Keratinocyte (primary cell): Measurements from ENCODE around the gene ALX4. TPM values are rescaled to one million over a fixed set of nuclear protein-coding genes. Genes with fewer than 3 reads are reported as not detected.

ENCODE experiments used
- DNase-seq: peaks from one replicate; pipeline ENCODE4 v3.0.0-alpha.2; 2011; ENCODE audit warnings: low read depth, missing footprints, low spot score
- FAIRE-seq: peaks from 2 replicates; lab custom pipeline; 2011; peaks lifted over from hg19 to GRCh38; lab: Jason Lieb, UNC
- H2AFZ ChIP-seq: 2 replicates; pipeline ENCODE4 v1.6.0; 2012; ENCODE audit warnings: low read length, control low read depth, inconsistent platforms; ENCODE audit not compliant: control insufficient read depth
- H3K27ac ChIP-seq: 2 replicates; pipeline ENCODE4 v1.5.1; 2011; ENCODE audit warnings: low read length; ENCODE audit not compliant: control insufficient read depth, insufficient read depth
- H3K27me3 ChIP-seq: 3 replicates; pipeline ENCODE4 v1.6.0; 2011; ENCODE audit warnings: low read length; ENCODE audit not compliant: control insufficient read depth, insufficient read depth; ENCODE audit errors: extremely low read depth
- H3K36me3 ChIP-seq, 2 experiments: 2 replicates in 1 of 2; 3 replicates in 1 of 2; pipeline ENCODE4 v1.5.1; 2011; ENCODE audit warnings: low read length in 2 of 2, mild to moderate bottlenecking in 1 of 2; ENCODE audit not compliant: control insufficient read depth in 2 of 2, insufficient read depth in 2 of 2; ENCODE audit errors: extremely low read depth in 1 of 2
- H3K4me1 ChIP-seq: 3 replicates; pipeline ENCODE4 v1.5.1; 2011; ENCODE audit warnings: low read length; ENCODE audit not compliant: control insufficient read depth, insufficient read depth; ENCODE audit errors: extremely low read depth
- H3K4me2 ChIP-seq: 3 replicates; pipeline ENCODE4 v1.6.0; 2011; ENCODE audit warnings: low read depth, low read length; ENCODE audit not compliant: control insufficient read depth, insufficient read depth; ENCODE audit errors: extremely low read depth
- H3K4me3 ChIP-seq, 3 experiments: fragments of 200-600 bp in 1 of 3; sonication (generic) in 1 of 3; 2 replicates in 2 of 3; 3 replicates in 1 of 3; pipeline ENCODE4 v1.5.1; 2011 to 2016; ENCODE audit warnings: low read length in 3 of 3, mild to moderate bottlenecking in 3 of 3, control low read depth in 2 of 3, inconsistent platforms in 1 of 3, low read depth in 1 of 3, mixed read lengths in 1 of 3, mixed run types in 1 of 3, moderate library complexity in 1 of 3; ENCODE audit not compliant: control insufficient read depth in 2 of 3, insufficient read depth in 2 of 3; ENCODE audit errors: extremely low read depth in 1 of 3
- H3K79me2 ChIP-seq: 2 replicates; pipeline ENCODE4 v1.6.0; 2012; ENCODE audit warnings: low read length; ENCODE audit not compliant: control insufficient read depth, insufficient read depth
- H3K9ac ChIP-seq: 3 replicates; pipeline ENCODE4 v1.6.0; 2011; ENCODE audit warnings: low read length; ENCODE audit not compliant: control insufficient read depth, insufficient read depth; ENCODE audit errors: extremely low read depth
- H3K9me1 ChIP-seq: 3 replicates; pipeline ENCODE4 v1.6.0; 2011; ENCODE audit warnings: low read length; ENCODE audit not compliant: control insufficient read depth, insufficient read depth; ENCODE audit errors: extremely low read depth
- H3K9me3 ChIP-seq: 2 replicates; pipeline ENCODE4 v1.5.1; 2012; ENCODE audit warnings: low read depth, low read length; ENCODE audit not compliant: control insufficient read depth
- H4K20me1 ChIP-seq: 3 replicates; pipeline ENCODE4 v1.6.0; 2011; ENCODE audit warnings: low read length; ENCODE audit not compliant: control insufficient read depth, insufficient read depth; ENCODE audit errors: extremely low read depth
- EZH2 ChIP-seq: IDR thresholded peaks from one replicate; pipeline ENCODE4 v1.6.1; 2012; ENCODE audit warnings: inconsistent platforms, mild to moderate bottlenecking, low read length, moderate library complexity
- dilution Hi-C: fragments of 300-500 bp; cut with MboI; formaldehyde crosslinking; loops from one replicate; pipeline ENCODE4 v1.7.0; 2020; ENCODE audit warnings: low sequenced_read_pairs; ENCODE audit not compliant: extremely low pct_ligation_motif_present
- polyA plus RNA-seq, 5 experiments: library from polyadenylated mRNA; depleted of rRNA in 3 of 5; stranded (reverse) in 3 of 5; stranded (forward) in 1 of 5; unstranded in 1 of 5; fragments of >200 nt; gene quantifications; 1 replicate in 1 of 5; 2 replicates in 3 of 5; 3 replicates in 1 of 5; pipeline versions ENCODE4 v1.2.1 to v1.2.3, GENCODE V29; 2011 to 2012; ENCODE audit warnings: missing spikeins in 2 of 5, low read depth in 1 of 5, low replicate concordance in 1 of 5
- TF ChIP-seq, protein P1 (sequence below), 3 experiments: IDR thresholded peaks in 1 of 3; conservative IDR thresholded peaks in 1 of 3; optimal IDR thresholded peaks in 1 of 3; 2 replicates in 2 of 3; 3 replicates in 1 of 3; pipeline versions ENCODE3 to v1.5.1; 2011; ENCODE audit warnings: low read length in 3 of 3, mild to moderate bottlenecking in 3 of 3, moderate library complexity in 2 of 3, control low read depth in 1 of 3, inconsistent platforms in 1 of 3; ENCODE audit not compliant: insufficient read depth in 2 of 3; ENCODE audit errors: extremely low read depth in 1 of 3

Gene ALX4
- polyA plus RNA-seq, 1 donor (not counting 4 experiments of a cell fraction or from before 2014, with no cell fraction given) = not detected

DNA sequence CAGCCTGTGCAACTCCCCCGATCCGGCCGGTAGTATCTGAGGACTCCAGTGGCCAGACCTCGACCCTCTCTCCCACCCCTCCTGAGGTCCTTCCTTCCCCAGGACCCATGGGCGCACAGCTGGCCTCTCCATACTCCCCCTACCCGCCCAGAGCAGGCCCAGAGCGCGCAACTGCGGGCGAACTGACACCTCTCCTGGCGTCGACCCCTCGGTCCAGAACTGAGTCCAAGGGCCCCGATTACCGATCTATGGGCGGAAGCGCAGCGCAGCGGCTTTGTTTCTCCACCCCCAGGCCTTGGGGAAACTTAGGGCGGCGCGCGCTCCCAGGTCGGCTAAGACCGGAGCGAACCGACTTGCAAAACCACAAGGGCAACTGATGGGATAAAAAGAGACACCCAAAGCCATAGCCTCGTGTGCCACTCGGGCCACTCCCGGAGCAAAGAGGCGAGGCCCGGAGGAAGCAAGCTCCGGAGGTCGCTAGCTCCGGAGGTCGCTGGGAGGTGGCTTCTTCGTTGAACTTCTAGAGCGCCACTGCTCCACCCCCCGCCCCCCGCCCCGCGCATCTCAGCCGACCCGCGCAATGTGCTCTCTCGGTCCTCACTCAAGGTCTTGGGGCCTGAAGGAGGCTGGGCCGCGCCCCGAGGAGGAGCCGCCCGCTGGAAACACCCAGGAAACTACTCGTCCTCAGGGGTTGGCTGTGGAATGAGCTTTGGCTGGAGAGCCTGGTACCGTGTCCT is 9.8 kb upstream of the ALX4 start:
- FAIRE-seq (no peak), DNase-seq (no peak)
- no peaks in the 10 kb centered on the region for H3K9me1 ChIP-seq
- dilution Hi-C loops = no loop called here
- no peak overlapping the region for H2AFZ ChIP-seq
- H3K9ac ChIP-seq = no peak overlapping the region
- no peaks in the 10 kb centered on the region for H3K9me3 ChIP-seq
- H3K4me1 ChIP-seq = peaks cover 15% of the 10 kb centered on the region
- H4K20me1 ChIP-seq = no peaks in the 10 kb centered on the region
- peaks cover 99% of the 10 kb centered on the region for H3K27me3 ChIP-seq
- H3K36me3 ChIP-seq = no peaks in the 10 kb centered on the region
- no peak overlapping the region for H3K4me2 ChIP-seq
- H3K4me3 ChIP-seq = peak overlapping the region in 1 of 3 experiments; percentile 27
- H3K79me2 ChIP-seq = no peaks in the 10 kb centered on the region
- TF ChIP-seq, protein P1, sequence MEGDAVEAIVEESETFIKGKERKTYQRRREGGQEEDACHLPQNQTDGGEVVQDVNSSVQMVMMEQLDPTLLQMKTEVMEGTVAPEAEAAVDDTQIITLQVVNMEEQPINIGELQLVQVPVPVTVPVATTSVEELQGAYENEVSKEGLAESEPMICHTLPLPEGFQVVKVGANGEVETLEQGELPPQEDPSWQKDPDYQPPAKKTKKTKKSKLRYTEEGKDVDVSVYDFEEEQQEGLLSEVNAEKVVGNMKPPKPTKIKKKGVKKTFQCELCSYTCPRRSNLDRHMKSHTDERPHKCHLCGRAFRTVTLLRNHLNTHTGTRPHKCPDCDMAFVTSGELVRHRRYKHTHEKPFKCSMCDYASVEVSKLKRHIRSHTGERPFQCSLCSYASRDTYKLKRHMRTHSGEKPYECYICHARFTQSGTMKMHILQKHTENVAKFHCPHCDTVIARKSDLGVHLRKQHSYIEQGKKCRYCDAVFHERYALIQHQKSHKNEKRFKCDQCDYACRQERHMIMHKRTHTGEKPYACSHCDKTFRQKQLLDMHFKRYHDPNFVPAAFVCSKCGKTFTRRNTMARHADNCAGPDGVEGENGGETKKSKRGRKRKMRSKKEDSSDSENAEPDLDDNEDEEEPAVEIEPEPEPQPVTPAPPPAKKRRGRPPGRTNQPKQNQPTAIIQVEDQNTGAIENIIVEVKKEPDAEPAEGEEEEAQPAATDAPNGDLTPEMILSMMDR (optimal IDR thresholded peaks at IDR 0.05 in 1 of 3, IDR thresholded peaks at IDR 0.05 in 1 of 3, conservative IDR thresholded peaks at IDR 0.05 in 1 of 3; ENCODE audit: extremely low read depth in 1 of 3, insufficient read depth in 2 of 3, low read length in 3 of 3) = no peak
- no peak for TF ChIP-seq EZH2
- no peak overlapping the region for H3K27ac ChIP-seq

DNA sequence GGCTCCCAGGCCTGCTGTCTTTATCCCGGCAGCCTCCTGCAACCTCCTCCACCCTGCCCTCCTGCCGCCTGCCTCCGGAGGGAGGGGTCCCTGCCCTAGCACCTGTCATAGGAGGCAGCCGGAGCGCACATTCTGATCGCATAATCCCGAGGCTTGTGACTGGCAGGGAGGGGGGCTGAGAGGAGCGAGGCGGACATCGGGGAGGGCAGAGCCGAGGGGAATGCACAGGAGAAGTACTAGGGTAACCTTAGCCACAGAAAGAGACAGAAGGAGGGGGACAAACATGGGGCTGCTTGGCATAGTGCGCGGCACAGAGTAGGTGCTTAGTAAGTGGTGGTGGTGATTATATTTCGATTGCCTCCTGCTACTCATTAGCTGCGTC is 9.2 kb upstream of the ALX4 start:
- Histone ChIP-seq H4K20me1 (no peaks in the 10 kb centered on the region), H3K9ac (no peak overlapping the region), H3K36me3 (no peaks in the 10 kb centered on the region), H3K4me2 (no peak overlapping the region), H3K27me3 (peaks cover 99% of the 10 kb centered on the region), H2AFZ (no peak overlapping the region), H3K9me1 (no peaks in the 10 kb centered on the region), H3K9me3 (no peaks in the 10 kb centered on the region), H3K4me3 (no peak overlapping the region), H3K4me1 (peaks cover 15% of the 10 kb centered on the region), H3K79me2 (no peaks in the 10 kb centered on the region), H3K27ac (no peak overlapping the region)
- peak; percentile 71 for TF ChIP-seq EZH2
- TF ChIP-seq, protein P1 (optimal IDR thresholded peaks at IDR 0.05 in 1 of 3, IDR thresholded peaks at IDR 0.05 in 1 of 3, conservative IDR thresholded peaks at IDR 0.05 in 1 of 3; ENCODE audit: extremely low read depth in 1 of 3, insufficient read depth in 2 of 3, low read length in 3 of 3) = no peak
- FAIRE-seq (no peak), DNase-seq (no peak)
- dilution Hi-C loops = no loop called here
